ENCODE data around the gene KCNE5. TPM values are rescaled to one million over a fixed set of nuclear protein-coding genes. Genes with fewer than 3 reads are reported as not detected.
A peak's percentile ranks its signal among the peaks of the same experiment; 100 is the strongest.
"Not testable (repeated sequence)": the region's sequence is repeated elsewhere in the genome, so short reads cannot be mapped to it uniquely, and the experiment has no call there.

The KCNE5 gene, protein sequence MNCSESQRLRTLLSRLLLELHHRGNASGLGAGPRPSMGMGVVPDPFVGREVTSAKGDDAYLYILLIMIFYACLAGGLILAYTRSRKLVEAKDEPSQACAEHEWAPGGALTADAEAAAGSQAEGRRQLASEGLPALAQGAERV
- 0.79 TPM for polyA plus RNA-seq
- long read RNA-seq, donor 1: 0 reads
- long read RNA-seq, donor 2, partial matches to known transcripts: 0 of 1 reads
- long read RNA-seq, donor 2, other reads (novel, unspliced or antisense): 0 of 1 reads
- long read RNA-seq, donor 3, partial matches to known transcripts: 0 of 2 reads
- long read RNA-seq, donor 3, other reads (novel, unspliced or antisense): 0 of 2 reads
- long read RNA-seq, donor 4, partial matches to known transcripts: 0 of 1 reads
- long read RNA-seq, donor 4, other reads (novel, unspliced or antisense): 0 of 1 reads
- long read RNA-seq, donor 5, partial matches to known transcripts: 0 of 1 reads
- long read RNA-seq, donor 5, other reads (novel, unspliced or antisense): 0 of 1 reads
- long read RNA-seq, donor 6: 0 reads
- long read RNA-seq, donor 7, partial matches to known transcripts: 0 of 4 reads
- long read RNA-seq, donor 7, other reads (novel, unspliced or antisense): 0 of 4 reads
- long read RNA-seq, donor 8, partial matches to known transcripts: 0 of 1 reads
- long read RNA-seq, donor 8, other reads (novel, unspliced or antisense): 0 of 1 reads
- long read RNA-seq, donor 9, partial matches to known transcripts: 0 of 1 reads
- long read RNA-seq, donor 9, other reads (novel, unspliced or antisense): 0 of 1 reads
- long read RNA-seq, donor 10: 0 reads
- long read RNA-seq, donor 11, partial matches to known transcripts: 0 of 1 reads
- long read RNA-seq, donor 11, other reads (novel, unspliced or antisense): 0 of 1 reads

DNA sequence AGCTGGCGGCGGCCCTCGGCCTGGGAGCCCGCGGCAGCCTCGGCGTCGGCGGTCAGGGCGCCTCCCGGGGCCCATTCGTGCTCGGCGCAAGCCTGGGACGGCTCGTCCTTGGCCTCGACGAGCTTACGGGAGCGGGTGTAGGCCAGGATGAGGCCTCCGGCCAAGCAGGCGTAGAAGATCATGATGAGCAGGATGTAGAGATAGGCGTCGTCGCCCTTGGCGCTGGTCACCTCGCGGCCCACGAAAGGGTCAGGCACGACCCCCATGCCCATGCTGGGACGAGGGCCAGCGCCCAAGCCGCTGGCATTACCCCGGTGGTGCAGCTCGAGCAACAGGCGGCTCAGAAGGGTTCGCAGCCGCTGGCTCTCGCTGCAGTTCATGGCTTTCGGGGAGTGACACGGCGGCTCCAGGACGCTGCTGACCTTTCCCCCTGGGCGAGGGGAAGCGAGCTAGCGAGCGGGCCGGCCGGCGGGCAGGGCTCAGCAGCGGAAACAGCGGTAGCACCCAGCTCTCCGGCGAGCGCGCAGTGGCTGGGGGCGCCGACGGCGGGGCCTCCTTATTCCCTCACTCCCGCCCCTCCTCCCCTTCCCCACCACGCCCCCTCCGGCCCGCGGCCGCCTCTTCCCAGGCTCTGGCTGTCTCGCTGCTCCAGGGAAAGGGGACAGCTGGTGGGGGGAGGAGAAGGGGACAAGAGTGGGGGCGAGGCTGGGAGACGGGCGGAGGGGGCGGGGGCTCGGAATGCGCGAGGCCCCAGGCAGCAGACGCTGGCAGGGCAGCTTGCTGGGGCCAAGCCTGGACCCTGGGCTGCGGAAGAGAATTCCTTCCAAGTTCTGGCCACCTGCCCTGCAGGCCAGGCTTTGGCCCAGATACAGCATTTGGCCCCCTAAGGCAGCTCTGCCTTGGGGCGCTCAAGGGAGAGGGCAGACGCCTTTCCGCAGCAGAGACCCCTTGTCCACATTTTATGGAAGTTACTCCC is at the start of gene KCNE5:
KCNE5 (minus strand) TSS at position 532 of the 976 bp plus-strand sequence; CDS start at position 380, 152 bp downstream.
- Histone ChIP-seq H3K4me1 (ENCODE audit: control insufficient read depth, insufficient read depth, low read length) (peaks cover 3% of the 10 kb centered on the region), H3K4me3 (ENCODE audit: low read length) (peak within 1 kb of the TSS; percentile 23), H3K27ac (ENCODE audit: low read length) (no peak within 1 kb of the TSS), H3K36me3 (ENCODE audit: control insufficient read depth, insufficient read depth, low read length) (no peaks in the 10 kb centered on the region), H3K9me3 (ENCODE audit: control insufficient read depth, low read depth, low read length) (no peaks in the 10 kb centered on the region), H3K27me3 (ENCODE audit: control insufficient read depth, insufficient read depth, low read length) (no peaks in the 10 kb centered on the region)
- no CpG with 5 or more reads among the region's 79 CpGs for WGBS (ENCODE audit: insufficient coverage, low lambda C conversion rate)
- DNase-seq: peak; percentile 16 to 19

DNA sequence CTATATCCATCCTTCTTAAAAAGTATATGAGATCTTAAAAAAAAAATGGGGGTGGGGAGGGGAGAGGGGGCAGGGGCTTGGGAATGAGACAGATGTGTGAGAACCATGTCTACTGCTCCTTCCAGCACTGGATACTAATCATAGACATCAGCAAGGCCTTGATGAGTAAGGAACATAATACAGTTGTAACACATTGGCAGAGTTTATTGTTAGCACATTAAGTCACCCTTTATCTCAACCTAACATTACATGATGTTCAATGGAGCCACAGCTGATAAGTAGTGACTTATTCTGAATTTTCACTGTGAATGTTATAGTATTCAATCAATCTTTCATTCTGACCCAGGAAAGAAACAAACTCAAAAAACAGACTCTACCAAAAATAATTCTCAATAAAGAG is 47.3 kb upstream of the KCNE5 start:
- DNase-seq: no peak
- Histone ChIP-seq H3K27ac (ENCODE audit: low read length) (no peak overlapping the region), H3K27me3 (ENCODE audit: control insufficient read depth, insufficient read depth, low read length) (no peaks in the 10 kb centered on the region), H3K9me3 (ENCODE audit: control insufficient read depth, low read depth, low read length) (no peaks in the 10 kb centered on the region), H3K4me3 (ENCODE audit: low read length) (no peak overlapping the region), H3K36me3 (ENCODE audit: control insufficient read depth, insufficient read depth, low read length) (no peaks in the 10 kb centered on the region), H3K4me1 (ENCODE audit: control insufficient read depth, insufficient read depth, low read length) (no peaks in the 10 kb centered on the region)

DNA sequence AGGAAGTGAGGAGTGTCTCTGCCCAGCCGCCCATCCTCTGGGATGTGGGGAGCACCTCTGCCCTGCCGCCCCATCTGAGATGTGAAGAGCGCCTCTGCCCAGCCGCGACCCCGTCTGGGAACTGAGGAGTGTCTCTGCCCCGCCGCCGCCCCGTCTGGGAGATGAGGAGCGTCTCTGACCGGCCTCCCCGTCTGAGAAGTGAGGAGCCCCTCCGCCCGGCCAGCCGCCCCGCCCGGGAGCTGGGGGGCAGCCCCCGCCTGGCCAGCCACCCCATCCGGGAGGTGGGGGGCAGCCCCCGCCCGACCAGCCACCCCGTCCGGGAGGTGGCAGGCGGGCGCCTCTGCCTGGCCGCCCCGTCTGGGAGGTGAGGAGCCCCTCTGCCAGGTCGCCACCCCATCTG is 46.2 kb upstream of the KCNE5 start:
- H3K9me3 ChIP-seq (ENCODE audit: control insufficient read depth, low read depth, low read length); H3K36me3 ChIP-seq (ENCODE audit: control insufficient read depth, insufficient read depth, low read length); H3K27ac ChIP-seq (ENCODE audit: low read length); H3K4me3 ChIP-seq (ENCODE audit: low read length); H3K27me3 ChIP-seq (ENCODE audit: control insufficient read depth, insufficient read depth, low read length); H3K4me1 ChIP-seq (ENCODE audit: control insufficient read depth, insufficient read depth, low read length); DNase-seq: not testable (repeated sequence)
- no CpG with 5 or more reads among the region's 29 CpGs for WGBS (ENCODE audit: insufficient coverage, low lambda C conversion rate)

DNA sequence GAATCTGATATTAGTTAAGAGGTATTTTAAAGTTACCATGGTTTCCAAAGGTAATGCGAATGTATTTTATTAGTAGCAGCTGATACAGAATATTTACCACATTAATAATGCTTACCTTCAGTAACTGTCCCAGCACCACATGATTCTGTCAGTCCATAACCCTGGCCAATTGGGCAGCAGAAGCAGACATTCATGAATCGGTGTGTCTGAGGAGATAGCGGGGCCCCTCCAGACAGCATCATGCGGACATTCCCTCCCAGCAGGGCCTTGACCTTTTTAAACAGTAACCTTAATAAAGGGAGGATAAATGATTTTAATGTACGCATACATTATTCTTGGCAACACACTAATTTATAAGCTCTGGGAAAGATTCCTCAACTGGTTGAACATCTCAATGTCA is 43.0 kb upstream of the KCNE5 start:
- no peak for DNase-seq
- Histone ChIP-seq H3K27me3 (ENCODE audit: control insufficient read depth, insufficient read depth, low read length) (no peaks in the 10 kb centered on the region), H3K4me1 (ENCODE audit: control insufficient read depth, insufficient read depth, low read length) (no peaks in the 10 kb centered on the region), H3K9me3 (ENCODE audit: control insufficient read depth, low read depth, low read length) (no peaks in the 10 kb centered on the region), H3K4me3 (ENCODE audit: low read length) (no peak overlapping the region), H3K36me3 (ENCODE audit: control insufficient read depth, insufficient read depth, low read length) (no peaks in the 10 kb centered on the region), H3K27ac (ENCODE audit: low read length) (no peak overlapping the region)
- no CpG with 5 or more reads among the region's 5 CpGs for WGBS (ENCODE audit: insufficient coverage, low lambda C conversion rate)

DNA sequence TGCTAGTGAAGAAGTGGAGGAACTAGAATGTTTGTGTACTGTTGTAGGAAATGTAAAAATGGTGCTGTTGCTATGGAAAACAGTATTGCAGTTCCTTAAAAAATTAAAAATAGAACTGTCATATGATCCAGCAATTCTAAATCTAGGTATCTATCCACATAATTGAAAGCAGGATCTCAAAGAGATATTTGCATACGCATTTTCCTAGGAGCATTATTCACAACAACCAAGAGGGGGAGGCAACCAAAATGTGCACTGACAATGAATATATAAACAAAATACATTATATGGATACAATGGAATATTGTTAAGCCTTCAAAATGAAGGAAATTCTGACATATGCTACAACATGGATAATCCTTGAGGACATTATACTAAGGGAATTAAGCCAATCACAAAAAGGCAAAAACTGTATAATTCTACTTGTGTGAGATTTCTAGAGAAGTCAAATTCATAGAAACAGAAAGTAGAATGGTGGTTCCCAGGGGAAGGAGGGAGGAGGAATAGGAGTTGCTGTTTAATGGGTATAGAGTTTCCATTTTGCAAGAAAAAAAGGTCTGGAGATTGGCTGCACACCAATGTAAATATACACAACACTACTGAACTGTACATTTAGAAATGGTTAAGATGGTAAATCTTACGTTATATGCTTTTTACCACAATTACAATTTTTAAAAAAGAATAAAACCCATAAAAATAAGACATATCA is 35.6 kb upstream of the KCNE5 start:
- H3K4me1 ChIP-seq (ENCODE audit: control insufficient read depth, insufficient read depth, low read length): no peaks in the 10 kb centered on the region
- H3K36me3 ChIP-seq (ENCODE audit: control insufficient read depth, insufficient read depth, low read length): peaks cover 3% of the 10 kb centered on the region
- H3K27me3 ChIP-seq (ENCODE audit: control insufficient read depth, insufficient read depth, low read length): no peaks in the 10 kb centered on the region
- no peak overlapping the region for H3K27ac ChIP-seq (ENCODE audit: low read length)
- WGBS (ENCODE audit: insufficient coverage, low lambda C conversion rate): 100% methylated on average over 1 of the region's 2 CpGs
- DNase-seq: no peak
- no peaks in the 10 kb centered on the region for H3K9me3 ChIP-seq (ENCODE audit: control insufficient read depth, low read depth, low read length)
- no peak overlapping the region for H3K4me3 ChIP-seq (ENCODE audit: low read length)

DNA sequence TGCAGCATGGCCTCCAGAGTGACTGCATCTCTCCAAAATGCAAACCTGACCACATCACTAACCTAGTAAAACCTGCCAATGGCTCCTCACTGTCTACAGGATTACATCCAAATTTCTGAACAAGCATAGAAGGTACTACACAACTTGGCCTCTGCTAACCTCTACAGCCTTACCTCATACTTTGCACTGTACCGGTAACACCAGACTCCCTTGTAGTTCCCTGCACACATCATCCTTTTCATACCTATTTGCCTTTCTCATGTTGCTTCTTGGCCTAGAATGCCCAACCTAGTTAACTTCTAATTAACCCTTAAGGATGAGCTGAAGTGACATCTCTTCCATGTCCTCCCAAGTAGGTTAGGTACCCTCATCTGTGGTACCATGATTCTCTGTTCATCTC is 33.4 kb upstream of the KCNE5 start:
- no peaks in the 10 kb centered on the region for H3K27me3 ChIP-seq (ENCODE audit: control insufficient read depth, insufficient read depth, low read length)
- no CpG with 5 or more reads among the region's 1 CpG for WGBS (ENCODE audit: insufficient coverage, low lambda C conversion rate)
- peaks cover 3% of the 10 kb centered on the region for H3K36me3 ChIP-seq (ENCODE audit: control insufficient read depth, insufficient read depth, low read length)
- H3K9me3 ChIP-seq (ENCODE audit: control insufficient read depth, low read depth, low read length): no peaks in the 10 kb centered on the region
- DNase-seq: no peak
- no peak overlapping the region for H3K4me3 ChIP-seq (ENCODE audit: low read length)
- H3K27ac ChIP-seq (ENCODE audit: low read length): no peak overlapping the region
- no peaks in the 10 kb centered on the region for H3K4me1 ChIP-seq (ENCODE audit: control insufficient read depth, insufficient read depth, low read length)

DNA sequence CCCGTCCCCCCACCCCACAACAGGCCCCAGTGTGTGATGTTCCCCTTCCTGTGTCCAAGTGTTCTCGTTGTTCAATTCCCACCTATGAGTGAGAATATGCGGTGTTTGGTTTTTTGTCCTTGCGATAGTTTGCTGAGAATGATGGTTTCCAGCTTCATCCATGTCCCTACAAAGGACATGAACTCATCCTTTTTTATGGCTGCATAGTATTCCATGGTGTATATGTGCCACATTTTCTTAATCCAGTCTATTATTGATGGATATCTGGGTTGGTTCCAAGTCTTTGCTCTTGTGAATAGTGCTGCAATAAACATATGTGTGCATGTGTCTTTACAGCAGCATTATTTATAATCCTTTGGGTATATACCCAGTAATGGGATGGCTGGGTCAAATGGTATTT is 32.4 kb upstream of the KCNE5 start:
- DNase-seq; H3K9me3 ChIP-seq (ENCODE audit: control insufficient read depth, low read depth, low read length); H3K4me1 ChIP-seq (ENCODE audit: control insufficient read depth, insufficient read depth, low read length); H3K27me3 ChIP-seq (ENCODE audit: control insufficient read depth, insufficient read depth, low read length); H3K27ac ChIP-seq (ENCODE audit: low read length); H3K36me3 ChIP-seq (ENCODE audit: control insufficient read depth, insufficient read depth, low read length); H3K4me3 ChIP-seq (ENCODE audit: low read length): not testable (repeated sequence)
- WGBS (ENCODE audit: insufficient coverage, low lambda C conversion rate): no CpG with 5 or more reads among the region's 4 CpGs

DNA sequence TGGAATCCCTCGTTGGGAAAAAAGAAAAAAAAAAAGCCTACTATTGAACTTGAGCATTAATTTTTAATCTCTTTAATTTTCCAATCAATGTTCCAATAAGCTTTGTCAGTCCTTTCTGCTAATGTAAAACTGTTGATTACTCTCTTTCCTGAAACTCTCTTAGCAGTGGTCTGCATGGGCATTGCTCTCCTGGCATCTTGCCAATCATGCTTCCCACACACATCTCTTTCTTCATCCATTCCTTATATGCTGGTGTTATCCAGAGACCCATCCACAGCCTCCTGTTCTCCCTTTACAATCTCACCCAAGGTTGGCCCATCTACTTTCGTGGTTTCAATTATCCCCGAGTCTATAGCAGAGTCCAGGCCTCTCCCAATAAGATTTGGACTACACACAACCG is 31.8 kb upstream of the KCNE5 start:
- Histone ChIP-seq H3K27ac (ENCODE audit: low read length) (no peak overlapping the region), H3K27me3 (ENCODE audit: control insufficient read depth, insufficient read depth, low read length) (no peaks in the 10 kb centered on the region), H3K9me3 (ENCODE audit: control insufficient read depth, low read depth, low read length) (no peaks in the 10 kb centered on the region), H3K36me3 (ENCODE audit: control insufficient read depth, insufficient read depth, low read length) (no peaks in the 10 kb centered on the region), H3K4me3 (ENCODE audit: low read length) (no peak overlapping the region), H3K4me1 (ENCODE audit: control insufficient read depth, insufficient read depth, low read length) (no peaks in the 10 kb centered on the region)
- no peak for DNase-seq
- WGBS (ENCODE audit: insufficient coverage, low lambda C conversion rate): 100% methylated on average over 1 of the region's 4 CpGs

DNA sequence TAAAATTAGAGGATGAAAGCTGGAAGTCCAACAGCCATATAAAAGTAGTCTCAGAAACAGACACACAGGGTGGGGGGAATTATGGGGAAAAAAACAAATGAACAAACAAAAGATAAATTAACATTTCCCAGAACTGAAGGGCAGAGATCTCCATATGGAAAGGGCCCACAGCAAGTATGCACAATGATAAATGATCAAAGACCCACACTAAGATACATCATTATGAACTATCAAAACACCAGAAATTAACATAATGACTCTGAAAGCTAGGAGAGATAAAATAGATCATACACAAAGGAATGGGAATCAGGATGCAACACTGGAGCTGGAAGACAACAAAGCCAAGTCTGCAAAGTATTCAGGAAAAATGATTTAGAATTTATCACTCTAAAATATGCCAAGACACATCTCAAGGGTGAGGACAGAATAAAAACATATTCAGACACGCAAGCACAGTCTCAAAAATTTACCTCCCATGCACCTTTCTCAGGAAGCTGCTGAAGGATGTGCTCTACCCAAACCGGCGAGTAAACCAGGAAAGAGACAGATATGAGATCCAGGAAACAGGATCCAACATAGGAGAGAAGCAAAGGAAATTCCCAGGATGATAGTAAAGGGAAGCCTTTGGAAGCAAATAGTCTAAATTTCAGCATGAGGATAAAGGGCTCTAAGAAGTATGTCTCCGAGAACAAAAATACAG is 30.7 kb upstream of the KCNE5 start:
- no peak for DNase-seq
- Histone ChIP-seq H3K36me3 (ENCODE audit: control insufficient read depth, insufficient read depth, low read length) (no peaks in the 10 kb centered on the region), H3K27me3 (ENCODE audit: control insufficient read depth, insufficient read depth, low read length) (no peaks in the 10 kb centered on the region), H3K4me1 (ENCODE audit: control insufficient read depth, insufficient read depth, low read length) (no peaks in the 10 kb centered on the region), H3K4me3 (ENCODE audit: low read length) (no peak overlapping the region), H3K9me3 (ENCODE audit: control insufficient read depth, low read depth, low read length) (no peaks in the 10 kb centered on the region), H3K27ac (ENCODE audit: low read length) (no peak overlapping the region)
- WGBS (ENCODE audit: insufficient coverage, low lambda C conversion rate): no CpG with 5 or more reads among the region's 4 CpGs

Measured in large intestine (tissue), 12 donors.